Brain microvascular endothelial cell (primary cell): ENCODE results near the gene MAML3.

Experiments
- DNase-seq: peaks from one replicate; pipeline ENCODE4 v3.0.0-alpha.2; 2020
- H3K27ac ChIP-seq: fragments of 250-450 bp; sonication (Bioruptor Pico); 2 replicates; pipeline ENCODE4 v1.5.1; 2020; ENCODE audit warnings: mild to moderate bottlenecking, moderate library complexity
- H3K27me3 ChIP-seq: fragments of 250-450 bp; sonication (Bioruptor Pico); replicated peaks from 2 replicates; pipeline ENCODE4 v1.5.1; 2020; ENCODE audit warnings: mild to moderate bottlenecking
- H3K36me3 ChIP-seq: fragments of 250-450 bp; sonication (Bioruptor Pico); replicated peaks from 2 replicates; pipeline ENCODE4 v1.5.1; 2020; ENCODE audit warnings: mild to moderate bottlenecking
- H3K4me3 ChIP-seq: 2 replicates; pipeline ENCODE4 v1.5.1; 2011; ENCODE audit warnings: low read depth, mild to moderate bottlenecking, control low read depth, low read length, moderate library complexity
- in situ Hi-C: cut with HindIII; loops from 2 replicates; pipeline ENCODE4 v1.10.0; 2017; ENCODE audit warnings: low sequenced_read_pairs, low pct_ligation_motif_present
- TF ChIP-seq, protein P1 (sequence below): IDR thresholded peaks from 2 replicates; pipeline ENCODE4 v1.5.1; 2011; ENCODE audit warnings: low read depth, mild to moderate bottlenecking, moderate library complexity, low read length, control low read depth, inconsistent platforms; ENCODE audit errors: missing control alignments

MAML3 gene

DNA sequence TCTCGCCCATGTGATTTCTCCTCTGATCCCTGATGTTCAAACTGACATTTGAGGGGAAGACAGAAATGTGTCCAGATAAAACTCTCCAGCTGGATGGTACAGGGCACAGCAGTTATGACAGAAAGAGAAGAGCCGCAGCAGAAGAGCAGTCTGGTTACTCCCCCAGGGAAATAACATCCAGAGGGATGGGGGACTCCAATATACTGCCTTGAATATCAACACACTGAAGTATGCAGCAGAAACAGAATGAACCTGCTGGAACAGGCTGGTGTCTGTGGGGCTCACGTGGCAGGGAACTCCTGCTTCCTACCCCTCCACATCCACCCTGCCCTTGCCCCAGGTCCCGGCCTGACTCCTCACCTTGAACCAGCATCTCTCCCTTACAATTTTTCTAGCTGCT, 394.9 kb downstream of the MAML3 start:
- Histone ChIP-seq H3K27ac (no peak overlapping the region), H3K27me3 (no peaks in the 10 kb centered on the region), H3K36me3 (no peaks in the 10 kb centered on the region), H3K4me3 (no peak overlapping the region)
- in situ Hi-C loops, result no loop called here
- DNase-seq, result no peak
- TF ChIP-seq, protein P1, sequence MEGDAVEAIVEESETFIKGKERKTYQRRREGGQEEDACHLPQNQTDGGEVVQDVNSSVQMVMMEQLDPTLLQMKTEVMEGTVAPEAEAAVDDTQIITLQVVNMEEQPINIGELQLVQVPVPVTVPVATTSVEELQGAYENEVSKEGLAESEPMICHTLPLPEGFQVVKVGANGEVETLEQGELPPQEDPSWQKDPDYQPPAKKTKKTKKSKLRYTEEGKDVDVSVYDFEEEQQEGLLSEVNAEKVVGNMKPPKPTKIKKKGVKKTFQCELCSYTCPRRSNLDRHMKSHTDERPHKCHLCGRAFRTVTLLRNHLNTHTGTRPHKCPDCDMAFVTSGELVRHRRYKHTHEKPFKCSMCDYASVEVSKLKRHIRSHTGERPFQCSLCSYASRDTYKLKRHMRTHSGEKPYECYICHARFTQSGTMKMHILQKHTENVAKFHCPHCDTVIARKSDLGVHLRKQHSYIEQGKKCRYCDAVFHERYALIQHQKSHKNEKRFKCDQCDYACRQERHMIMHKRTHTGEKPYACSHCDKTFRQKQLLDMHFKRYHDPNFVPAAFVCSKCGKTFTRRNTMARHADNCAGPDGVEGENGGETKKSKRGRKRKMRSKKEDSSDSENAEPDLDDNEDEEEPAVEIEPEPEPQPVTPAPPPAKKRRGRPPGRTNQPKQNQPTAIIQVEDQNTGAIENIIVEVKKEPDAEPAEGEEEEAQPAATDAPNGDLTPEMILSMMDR, result no peak

DNA sequence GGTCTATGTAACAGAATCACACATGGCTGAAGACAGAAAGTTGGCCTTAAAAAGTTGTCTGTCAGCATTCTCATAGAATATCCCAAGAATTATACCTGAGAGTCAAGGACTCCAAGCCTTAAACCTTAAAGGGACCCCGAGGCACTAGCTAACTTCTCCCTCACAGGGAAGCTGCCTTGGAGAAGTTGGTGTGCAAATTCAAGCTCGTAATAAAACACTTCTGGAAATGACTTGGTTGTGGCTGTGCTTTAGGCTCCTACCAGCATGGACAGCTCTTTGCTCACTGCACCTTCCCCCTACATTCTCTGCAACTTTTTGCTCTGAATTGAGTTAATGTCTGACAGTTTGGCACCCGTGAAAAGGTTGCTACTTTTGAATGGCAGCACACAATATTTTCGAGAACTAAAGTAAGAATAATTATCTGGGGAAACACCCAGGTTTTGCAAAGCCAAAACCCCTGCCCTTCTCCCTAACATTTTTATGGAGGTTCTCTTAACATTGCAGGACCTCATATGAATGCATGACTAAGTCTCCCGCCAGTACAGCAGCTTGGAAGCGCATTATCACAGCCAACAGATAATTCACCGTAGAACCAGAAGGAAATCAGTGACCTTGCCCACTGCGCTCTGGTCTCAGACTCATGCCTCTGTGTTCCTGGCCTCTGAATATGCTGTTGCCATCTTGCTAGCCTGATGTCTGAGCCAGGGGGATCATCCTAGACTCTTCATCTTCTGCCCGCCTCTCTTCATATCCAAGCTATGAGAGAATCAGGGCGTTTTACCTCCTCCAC, 397.4 kb downstream of the MAML3 start:
- TF ChIP-seq, protein P1, result no peak
- in situ Hi-C loops, result no loop called here
- DNase-seq, result no peak
- H3K4me3 ChIP-seq, result no peak overlapping the region
- no peaks in the 10 kb centered on the region for H3K27me3 ChIP-seq
- H3K27ac ChIP-seq, result no peak overlapping the region
- H3K36me3 ChIP-seq, result no peaks in the 10 kb centered on the region

DNA sequence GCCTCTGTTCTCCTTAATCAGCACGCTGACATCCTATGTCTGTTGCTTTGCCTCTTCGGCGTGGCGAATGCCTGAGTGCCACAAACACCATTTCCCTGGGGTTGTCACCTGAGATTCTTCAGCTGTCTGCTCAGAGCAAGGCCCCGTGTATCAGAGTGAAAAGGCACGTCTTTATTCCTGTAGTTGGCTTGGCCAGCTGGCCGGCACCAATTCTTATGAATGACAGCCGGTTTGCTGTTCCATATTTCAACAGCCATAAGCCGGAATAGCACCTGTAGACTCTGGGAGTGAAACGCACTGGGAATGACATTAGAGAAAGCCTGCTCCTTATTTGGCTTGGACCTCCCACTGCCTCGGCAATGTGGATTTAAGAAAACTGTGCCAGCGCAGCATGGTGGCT, 399.0 kb downstream of the MAML3 start:
- no peak for DNase-seq
- Histone ChIP-seq H3K36me3 (no peaks in the 10 kb centered on the region), H3K4me3 (no peak overlapping the region), H3K27me3 (no peaks in the 10 kb centered on the region), H3K27ac (no peak overlapping the region)
- in situ Hi-C loops, result no loop called here
- TF ChIP-seq, protein P1, result no peak

DNA sequence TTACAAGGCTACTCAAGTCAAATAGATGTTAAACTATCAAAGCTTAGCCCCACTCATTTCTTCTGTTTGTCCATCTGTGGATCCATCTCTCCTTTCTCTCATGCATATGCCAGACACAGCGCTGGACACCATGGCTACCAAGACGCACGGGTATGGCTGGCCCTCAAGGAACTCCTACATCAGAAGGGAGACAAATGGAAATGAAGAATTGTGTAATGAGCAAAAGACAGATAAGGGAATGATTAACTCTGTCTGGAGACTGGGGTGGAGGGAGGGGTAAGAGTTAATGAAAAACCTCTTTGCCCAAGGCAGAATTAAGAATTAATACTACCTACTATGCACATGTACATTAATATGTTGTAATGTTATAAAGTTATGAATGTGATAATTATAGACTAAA, 400.3 kb downstream of the MAML3 start:
- TF ChIP-seq, protein P1, result no peak

DNA sequence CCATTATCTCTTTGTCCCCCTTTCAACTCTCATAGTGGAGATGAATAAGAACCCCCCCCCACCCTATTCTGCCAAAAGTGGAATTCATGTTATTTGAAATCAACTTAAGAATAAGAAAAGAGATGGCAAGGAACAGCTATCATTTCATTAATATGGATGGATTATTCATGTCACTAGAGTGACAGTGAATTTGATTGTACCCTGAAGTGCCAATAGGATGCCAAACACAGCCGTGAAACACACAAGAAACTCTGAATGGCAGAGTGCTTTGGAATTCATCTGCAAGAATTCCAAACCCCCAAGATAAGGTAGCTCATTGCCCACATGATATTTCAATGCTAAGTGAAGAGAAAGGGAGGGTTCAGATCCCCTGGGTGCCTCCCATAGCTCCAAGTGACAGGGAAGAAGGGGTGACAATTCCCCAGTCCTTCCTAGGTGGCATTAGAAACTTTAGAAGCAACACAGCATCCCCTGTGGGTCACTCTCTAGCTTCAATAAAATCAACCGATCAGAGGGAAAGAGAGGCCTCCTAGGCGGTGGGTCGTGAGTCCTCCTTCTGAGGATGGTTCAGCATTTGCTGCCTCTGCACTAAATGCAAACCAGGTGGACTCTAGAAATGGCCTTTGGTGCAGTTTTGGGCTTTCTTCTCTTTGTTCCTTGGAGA, 404.0 kb downstream of the MAML3 start:
- no peaks in the 10 kb centered on the region for H3K27me3 ChIP-seq
- no peak overlapping the region for H3K4me3 ChIP-seq
- H3K36me3 ChIP-seq, result no peaks in the 10 kb centered on the region
- no peak overlapping the region for H3K27ac ChIP-seq
- TF ChIP-seq, protein P1, result no peak
- in situ Hi-C loops, result no loop called here
- DNase-seq, result no peak

More for the DNA sequence above, 400.3 kb downstream of the MAML3 start:
- H3K27ac ChIP-seq, result no peak overlapping the region
- H3K36me3 ChIP-seq, result no peaks in the 10 kb centered on the region
- H3K27me3 ChIP-seq, result no peaks in the 10 kb centered on the region
- no peak overlapping the region for H3K4me3 ChIP-seq
- in situ Hi-C loops, result no loop called here
- DNase-seq, result no peak

DNA sequence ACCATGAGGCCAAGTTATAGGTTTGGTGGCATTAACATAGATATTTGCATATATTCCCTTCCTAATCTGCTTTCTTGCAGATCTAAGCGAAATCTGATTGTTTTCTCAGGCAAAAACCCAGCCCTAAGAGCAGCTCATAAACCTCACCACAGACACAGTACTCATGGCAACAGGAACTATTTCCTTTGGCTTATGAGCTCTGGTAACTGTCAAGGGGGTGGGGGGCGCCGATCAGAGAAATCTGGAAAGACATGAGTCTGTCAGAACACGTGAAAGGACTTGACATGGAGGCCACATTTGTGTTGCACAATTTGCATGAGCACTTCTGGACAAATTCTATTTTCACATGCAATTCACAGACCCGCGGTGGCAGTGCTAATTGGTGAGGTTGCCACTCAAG, 404.6 kb downstream of the MAML3 start:
- H3K27ac ChIP-seq, result no peak overlapping the region
- TF ChIP-seq, protein P1, result no peak
- in situ Hi-C loops, result no loop called here

More for the DNA sequence above, 404.6 kb downstream of the MAML3 start:
- no peaks in the 10 kb centered on the region for H3K36me3 ChIP-seq
- H3K27me3 ChIP-seq, result no peaks in the 10 kb centered on the region
- no peak for DNase-seq
- no peak overlapping the region for H3K4me3 ChIP-seq
